CD4-positive, alpha-beta T cell treated with Interferon alpha-2 for 1 hour (primary cell): Measurements from ENCODE around the gene TPM3.
"Not testable (repeated sequence)": the region's sequence is repeated elsewhere in the genome, so short reads cannot be mapped to it uniquely, and the experiment has no call there.

ENCODE experiments used
- DNase-seq, 2 donors: peaks; one replicate each; pipeline ENCODE4 v3.0.0-alpha.2; 2020 to 2022

TPM3 gene

GRCh38 chr1:154191990-154192461 lies at the start of gene TPM3:
TSS of gene TPM3 (minus strand) at chr1:154192100. CDS start at chr1:154192018, 82 bp downstream.
- DNase-seq = no peak

GRCh38 chr1:154240294-154240833 lies 48.5 kb upstream of the TPM3 start:
- no peak for DNase-seq

GRCh38 chr1:154239491-154239890 lies 47.6 kb upstream of the TPM3 start:
- no peak for DNase-seq

- no peak for DNase-seq
These were observed 46.1 kb upstream of the TPM3 start for GRCh38 chr1:154237880-154238506.

GRCh38 chr1:154237435-154237834 lies 45.5 kb upstream of the TPM3 start:
- no peak for DNase-seq

GRCh38 chr1:154236855-154237254 lies 45.0 kb upstream of the TPM3 start:
- no peak for DNase-seq

GRCh38 chr1:154233127-154233526 lies 41.2 kb upstream of the TPM3 start:
- DNase-seq = not testable (repeated sequence)

- DNase-seq = not testable (repeated sequence)
These were observed 39.2 kb upstream of the TPM3 start for GRCh38 chr1:154231112-154231511.

- DNase-seq = no peak
These were observed 33.5 kb upstream of the TPM3 start for GRCh38 chr1:154225370-154225769.

GRCh38 chr1:154223621-154224020 lies 31.7 kb upstream of the TPM3 start:
- no peak for DNase-seq

GRCh38 chr1:154222918-154223317 lies 31.0 kb upstream of the TPM3 start:
- DNase-seq = no peak

GRCh38 chr1:154222518-154222917 lies 30.6 kb upstream of the TPM3 start:
- no peak for DNase-seq

- peak; percentile 71 to 81 for DNase-seq
These were observed 29.5 kb upstream of the TPM3 start for GRCh38 chr1:154221278-154222001.

GRCh38 chr1:154220970-154221277 lies 29.0 kb upstream of the TPM3 start:
- DNase-seq = no peak

- DNase-seq = peak; percentile 99
These were observed 28.4 kb upstream of the TPM3 start, which contains the start of gene UBAP2L for GRCh38 chr1:154220071-154220969. TSS of gene UBAP2L (plus strand) at chr1:154220955. CDS start at chr1:154225124, 4,169 bp downstream.

GRCh38 chr1:154219541-154219940 lies 27.6 kb upstream of the TPM3 start:
- DNase-seq = no peak

- no peak for DNase-seq
These were observed 26.6 kb upstream of the TPM3 start for GRCh38 chr1:154218545-154218944.

GRCh38 chr1:154213274-154213673 lies 21.4 kb upstream of the TPM3 start:
- no peak for DNase-seq

GRCh38 chr1:154212083-154212482 lies 20.2 kb upstream of the TPM3 start:
- DNase-seq = no peak

GRCh38 chr1:154208677-154209388 lies 16.9 kb upstream of the TPM3 start:
- no peak for DNase-seq

GRCh38 chr1:154207262-154207661 lies 15.4 kb upstream of the TPM3 start:
- DNase-seq = no peak

- DNase-seq = peak in 1 of 2 donors; percentile 19
These were observed 14.3 kb upstream of the TPM3 start, which contains the start of gene CFAP141 for GRCh38 chr1:154206196-154206595. TSS of gene CFAP141 (minus strand) at chr1:154206333. CDS start at chr1:154206307, 26 bp downstream.
